Caco-2 (cell line): Measurements from ENCODE around the gene PFKFB4. TPM values are rescaled to one million over a fixed set of nuclear protein-coding genes. Genes with fewer than 3 reads are reported as not detected.

Experiments
- BruUV-seq: library from RNA; stranded (reverse); fragments of 400-500 nt; replicated peaks from 2 replicates; lab custom pipeline; 2021; lab: Mats Ljungman, UMichigan
- CTCF ChIA-PET: fragments of 300-600 bp; sonication (Branson Sonifier 250); formaldehyde crosslinking; loops from one replicate; lab custom pipeline; 2022; ENCODE audit warnings: antibody characterized with exemption; lab: Charles Lee
- POLR2A ChIA-PET: fragments of 300-600 bp; sonication (Branson Sonifier 250); formaldehyde crosslinking; loops from one replicate; lab custom pipeline; 2022; ENCODE audit warnings: antibody characterized with exemption; lab: Charles Lee
- DNase-seq, 2 experiments: peaks; one replicate each; pipeline versions ENCODE4 v3.0.0 to v3.0.0-alpha.2; 2020 to 2022
- H3K27me3 ChIP-seq: replicated peaks from 2 replicates; pipeline ENCODE4 v1.6.0; 2011; ENCODE audit warnings: low read length; ENCODE audit not compliant: control insufficient read depth, insufficient read depth
- H3K36me3 ChIP-seq: 2 replicates; pipeline ENCODE4 v1.5.1; 2011; ENCODE audit warnings: low read length; ENCODE audit not compliant: control insufficient read depth, insufficient read depth
- H3K4me1 ChIP-seq: fragments of 250-450 bp; sonication (Bioruptor Pico); 2 replicates; pipeline ENCODE4 v1.5.1; 2020; ENCODE audit warnings: mild to moderate bottlenecking
- H3K4me3 ChIP-seq: 2 replicates; pipeline ENCODE4 v1.5.1; 2011; ENCODE audit warnings: low read depth, mild to moderate bottlenecking, control low read depth, low read length
- H3K9me3 ChIP-seq: fragments of 250-450 bp; sonication (Bioruptor Pico); 2 replicates; pipeline ENCODE4 v1.5.1; 2020; ENCODE audit warnings: mild to moderate bottlenecking, moderate library complexity
- H3K27ac Mint-ChIP-seq: one replicate; pipeline ENCODE4 v1.8.0; 2022; ENCODE audit warnings: mixed read lengths; ENCODE audit not compliant: unreplicated experiment
- H3K27me3 Mint-ChIP-seq: one replicate; pipeline ENCODE4 v1.8.0; 2022; ENCODE audit warnings: mixed read lengths; ENCODE audit not compliant: insufficient read depth, unreplicated experiment
- H3K36me3 Mint-ChIP-seq: one replicate; pipeline ENCODE4 v1.8.0; 2022; ENCODE audit warnings: mild to moderate bottlenecking, mixed read lengths; ENCODE audit not compliant: insufficient read depth, unreplicated experiment
- H3K4me1 Mint-ChIP-seq: one replicate; pipeline ENCODE4 v1.8.0; 2022; ENCODE audit warnings: low read depth, mixed read lengths; ENCODE audit not compliant: unreplicated experiment
- H3K4me3 Mint-ChIP-seq: one replicate; pipeline ENCODE4 v1.8.0; 2022; ENCODE audit warnings: mild to moderate bottlenecking, moderate library complexity, mixed read lengths; ENCODE audit not compliant: unreplicated experiment
- H3K9me3 Mint-ChIP-seq: one replicate; pipeline ENCODE4 v1.8.0; 2022; ENCODE audit warnings: mixed read lengths; ENCODE audit not compliant: unreplicated experiment
- CTCF ChIP-seq, 2 experiments: fragments of 200-600 bp in 1 of 2; IDR thresholded peaks; 1 replicate in 1 of 2; 2 replicates in 1 of 2; pipeline versions ENCODE4 v1.5.1 to v1.8.0; 2011 to 2022; ENCODE audit warnings: antibody characterized with exemption in 1 of 2, control low read depth in 1 of 2, inconsistent platforms in 1 of 2, low read depth in 1 of 2, low read length in 1 of 2, mild to moderate bottlenecking in 1 of 2, moderate library complexity in 1 of 2; ENCODE audit not compliant: insufficient read depth in 1 of 2, severe bottlenecking in 1 of 2, unreplicated experiment in 1 of 2
- intact Hi-C: fragments of 100-400 bp; cut with micrococcal nuclease; formaldehyde crosslinking; loops from one replicate; pipeline ENCODE4 v1.10.0; 2022; ENCODE audit not compliant: unreplicated experiment
- total RNA-seq: library from RNA; stranded (reverse); gene quantifications from 2 replicates; pipeline ENCODE4 v1.2.3, GENCODE V29; 2022

Gene PFKFB4
- total RNA-seq, 1 experiment from 2014 or later = 11.2 TPM

- no peak overlapping the region for H3K27ac Mint-ChIP-seq
- TF ChIP-seq CTCF (IDR thresholded peaks at IDR 0.05; ENCODE audit: insufficient read depth in 1 of 2, low read depth in 1 of 2, low read length in 1 of 2, severe bottlenecking in 1 of 2, unreplicated experiment in 1 of 2) = no peak
- Histone ChIP-seq H3K4me1 (peaks cover 5% of the 10 kb centered on the region; the same call in 1 of the 2 replicates), H3K4me3 (no peak overlapping the region), H3K9me3 (no peaks in the 10 kb centered on the region), H3K27me3 (no peaks in the 10 kb centered on the region), H3K36me3 (no peaks in the 10 kb centered on the region)
- ChIA-PET POLR2A (no interaction called here), CTCF (interaction anchor here (0.6 to 0.7 kb wide), 2 partner anchors 471 to 1940 kb away, joined by 3 to 4 read pairs; no protein-coding TSS in a partner anchor)
- no peak overlapping the region for H3K4me3 Mint-ChIP-seq
- no peaks in the 10 kb centered on the region for H3K9me3 Mint-ChIP-seq
- peaks cover 8% of the 10 kb centered on the region for H3K36me3 Mint-ChIP-seq
- DNase-seq = peak in 1 of 2 experiments; percentile 22
- no peaks in the 10 kb centered on the region for H3K27me3 Mint-ChIP-seq
- no TSS peak for BruUV-seq
- intact Hi-C loops = no loop called here
- H3K4me1 Mint-ChIP-seq = peaks cover 5% of the 10 kb centered on the region
These were observed 4.6 kb upstream of the PFKFB4 start for GRCh38 chr3:48561045-48561736.

DNA sequence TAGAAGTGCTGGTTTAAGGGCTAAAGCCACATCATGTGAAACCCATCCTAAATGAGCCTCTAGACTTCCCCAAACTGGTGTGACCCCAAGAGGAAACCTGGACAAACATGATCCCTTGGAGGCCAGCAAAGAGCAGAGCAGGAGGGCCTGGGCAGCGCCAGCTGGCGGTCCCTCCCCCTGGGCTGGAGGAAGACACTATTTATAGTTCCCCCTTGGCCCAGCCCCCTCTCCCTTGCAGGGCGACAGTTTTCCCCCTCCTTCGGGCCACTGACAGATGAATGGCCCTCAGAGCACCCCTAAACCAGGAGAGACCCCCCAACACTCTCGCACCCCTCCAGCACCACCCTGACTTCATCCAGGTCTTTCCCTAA lies 4.0 kb upstream of the PFKFB4 start:
- Histone ChIP-seq H3K36me3 (no peaks in the 10 kb centered on the region), H3K4me3 (no peak overlapping the region), H3K9me3 (no peaks in the 10 kb centered on the region), H3K4me1 (peaks cover 10% of the 10 kb centered on the region; the same call in 1 of the 2 replicates), H3K27me3 (no peaks in the 10 kb centered on the region)
- TF ChIP-seq CTCF (IDR thresholded peaks at IDR 0.05; ENCODE audit: insufficient read depth in 1 of 2, low read depth in 1 of 2, low read length in 1 of 2, severe bottlenecking in 1 of 2, unreplicated experiment in 1 of 2) = no peak
- Mint-ChIP-seq H3K9me3 (no peaks in the 10 kb centered on the region), H3K4me1 (peaks cover 5% of the 10 kb centered on the region), H3K27me3 (no peaks in the 10 kb centered on the region), H3K36me3 (peaks cover 8% of the 10 kb centered on the region), H3K4me3 (no peak overlapping the region), H3K27ac (no peak overlapping the region)
- ChIA-PET CTCF (interaction anchor here (0.6 to 0.7 kb wide), 2 partner anchors 471 to 1940 kb away, joined by 3 to 4 read pairs; no protein-coding TSS in a partner anchor), POLR2A (no interaction called here)
- intact Hi-C loops = no loop called here
- BruUV-seq = no TSS peak
- no peak for DNase-seq

- H3K36me3 ChIP-seq = no peaks in the 10 kb centered on the region
- intact Hi-C loops = loop anchor here (1.0 to 5.0 kb wide), 5 partner anchors 51 to 371 kb away; partner anchors contain the start of genes CDC25A, CELSR3 and SLC26A6
- H3K9me3 ChIP-seq = no peaks in the 10 kb centered on the region
- no peak for DNase-seq
- ChIA-PET CTCF (interaction anchor here (0.8 to 1.7 kb wide), 9 partner anchors 9 to 259 kb away, joined by 3 to 17 read pairs (median 3); partner anchors contain the start of genes CCDC51, SLC26A6 and TMA7), POLR2A (interaction anchor here (1.4 kb wide), 1 partner anchor 77 kb away, joined by 4 read pairs; the partner anchor contains the start of gene SLC26A6)
- Mint-ChIP-seq H3K27ac (peak overlapping the region; percentile 43), H3K27me3 (no peaks in the 10 kb centered on the region), H3K4me1 (peaks cover 12% of the 10 kb centered on the region), H3K36me3 (peaks cover 8% of the 10 kb centered on the region), H3K9me3 (no peaks in the 10 kb centered on the region), H3K4me3 (peak overlapping the region; percentile 65)
- no peak for TF ChIP-seq CTCF (IDR thresholded peaks at IDR 0.05; ENCODE audit: insufficient read depth in 1 of 2, low read depth in 1 of 2, low read length in 1 of 2, severe bottlenecking in 1 of 2, unreplicated experiment in 1 of 2)
- no peak overlapping the region for H3K4me3 ChIP-seq
- no TSS peak for BruUV-seq
- H3K4me1 ChIP-seq = peaks cover 16% of the 10 kb centered on the region; the same call in 1 of the 2 replicates
- no peaks in the 10 kb centered on the region for H3K27me3 ChIP-seq
These were observed 2.0 kb upstream of the PFKFB4 start for GRCh38 chr3:48558493-48559134.
